ENCODE data around the gene NAV3.

Gene NAV3

GRCh38 chr12:77847060-77847541 lies 16.4 kb downstream of the NAV3 start:
- Histone ChIP-seq H2BK15ac (replicated peaks; ENCODE audit: low read depth) (no peak overlapping the region), H2AK5ac (ENCODE audit: low read length) (no peak overlapping the region), H3K79me2 (ENCODE audit: control insufficient read depth, insufficient read depth, low read length) (no peaks in the 10 kb centered on the region), H3K27me3 (ENCODE audit: insufficient read depth, low read length, poor library complexity) (no peaks in the 10 kb centered on the region), H3K4me1 (ENCODE audit: control insufficient read depth, low read depth, low read length) (no peaks in the 10 kb centered on the region), H3K4me2 (ENCODE audit: low read length) (no peak overlapping the region), H3K27ac (ENCODE audit: low read depth, low read length) (no peak overlapping the region), H3K4me3 (ENCODE audit: low read length) (no peak overlapping the region), H4K5ac (ENCODE audit: low read length) (no peak overlapping the region), H2BK5ac (ENCODE audit: low read length) (no peak overlapping the region), H3K56ac (ENCODE audit: low read length) (no peak overlapping the region), H2BK120ac (ENCODE audit: low read depth, low read length) (no peak overlapping the region), H3K36me3 (ENCODE audit: control insufficient read depth, insufficient read depth, low read length) (no peaks in the 10 kb centered on the region), H3K18ac (ENCODE audit: low read length) (no peak overlapping the region), H3K79me1 (ENCODE audit: low read length) (no peaks in the 10 kb centered on the region), H3K23ac (ENCODE audit: low read length) (no peak overlapping the region), H3K4ac (ENCODE audit: low read depth, low read length) (no peak overlapping the region), H4K8ac (ENCODE audit: low read depth, low read length) (no peak overlapping the region), H3K9ac (ENCODE audit: low read length) (no peak overlapping the region)
- WGBS (ENCODE audit: extremely low coverage, insufficient coverage, low lambda C conversion rate), result no CpG with 5 or more reads among the region's 2 CpGs
- peak; percentile 16 for DNase-seq

DNA sequence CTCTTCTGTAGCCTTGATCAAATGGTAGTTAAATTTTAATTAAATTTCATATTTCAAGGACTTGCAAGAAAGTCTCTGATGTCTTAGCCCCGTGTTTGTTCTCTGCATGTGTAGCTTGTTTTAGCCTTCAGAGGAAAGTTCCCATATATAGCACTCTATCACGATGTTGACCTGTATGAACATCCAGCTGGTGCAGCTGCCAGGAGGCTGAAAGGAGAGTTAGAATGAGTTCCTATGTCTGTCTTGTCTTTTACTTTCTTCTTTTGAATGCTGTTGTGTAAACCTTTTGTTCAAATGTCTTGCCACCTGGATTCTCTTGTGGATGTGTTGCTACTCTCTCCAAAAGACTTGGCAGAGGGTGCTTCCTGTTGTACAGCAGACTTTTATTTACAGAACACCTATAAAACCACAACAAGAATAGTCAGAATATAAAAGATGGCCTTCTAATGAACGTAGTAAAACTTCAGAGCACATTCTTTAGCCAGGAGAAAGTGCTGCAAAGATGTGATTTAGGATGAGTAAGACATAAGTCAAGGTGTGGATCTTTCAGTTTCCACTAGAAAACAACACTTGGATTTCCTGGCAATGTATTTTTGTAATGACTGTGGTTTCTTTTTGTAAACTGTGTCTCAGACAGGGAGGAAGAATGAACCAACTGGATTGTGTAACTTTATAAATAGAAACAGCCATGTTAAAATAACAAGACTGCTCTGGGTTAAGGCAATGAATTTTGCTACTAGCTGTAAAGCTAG lies 17.2 kb downstream of the NAV3 start:
- H3K79me2 ChIP-seq (ENCODE audit: control insufficient read depth, insufficient read depth, low read length), result no peaks in the 10 kb centered on the region
- no peak overlapping the region for H2AK5ac ChIP-seq (ENCODE audit: low read length)
- H3K18ac ChIP-seq (ENCODE audit: low read length), result no peak overlapping the region
- no peaks in the 10 kb centered on the region for H3K27me3 ChIP-seq (ENCODE audit: insufficient read depth, low read length, poor library complexity)
- H3K4ac ChIP-seq (ENCODE audit: low read depth, low read length), result no peak overlapping the region
- DNase-seq, result no peak
- H3K36me3 ChIP-seq (ENCODE audit: control insufficient read depth, insufficient read depth, low read length), result no peaks in the 10 kb centered on the region
- H4K5ac ChIP-seq (ENCODE audit: low read length), result no peak overlapping the region
- no peak overlapping the region for H3K27ac ChIP-seq (ENCODE audit: low read depth, low read length)
- no peak overlapping the region for H3K23ac ChIP-seq (ENCODE audit: low read length)
- no peak overlapping the region for H4K8ac ChIP-seq (ENCODE audit: low read depth, low read length)
- no CpG with 5 or more reads among the region's 3 CpGs for WGBS (ENCODE audit: extremely low coverage, insufficient coverage, low lambda C conversion rate)
- H3K79me1 ChIP-seq (ENCODE audit: low read length), result no peaks in the 10 kb centered on the region
- H3K4me2 ChIP-seq (ENCODE audit: low read length), result no peak overlapping the region
- no peak overlapping the region for H3K56ac ChIP-seq (ENCODE audit: low read length)
- H2BK120ac ChIP-seq (ENCODE audit: low read depth, low read length), result no peak overlapping the region
- H3K4me1 ChIP-seq (ENCODE audit: control insufficient read depth, low read depth, low read length), result no peaks in the 10 kb centered on the region
- H2BK5ac ChIP-seq (ENCODE audit: low read length), result no peak overlapping the region
- no peak overlapping the region for H3K9ac ChIP-seq (ENCODE audit: low read length)
- H3K4me3 ChIP-seq (ENCODE audit: low read length), result no peak overlapping the region
- H2BK15ac ChIP-seq (replicated peaks; ENCODE audit: low read depth), result no peak overlapping the region

- Histone ChIP-seq H3K36me3 (ENCODE audit: control insufficient read depth, insufficient read depth, low read length) (no peaks in the 10 kb centered on the region), H3K9ac (ENCODE audit: low read length) (no peak overlapping the region), H3K27ac (ENCODE audit: low read depth, low read length) (no peak overlapping the region), H2BK5ac (ENCODE audit: low read length) (no peak overlapping the region), H3K23ac (ENCODE audit: low read length) (no peak overlapping the region), H2BK120ac (ENCODE audit: low read depth, low read length) (no peak overlapping the region), H3K4me2 (ENCODE audit: low read length) (no peak overlapping the region), H3K79me2 (ENCODE audit: control insufficient read depth, insufficient read depth, low read length) (no peaks in the 10 kb centered on the region), H3K27me3 (ENCODE audit: insufficient read depth, low read length, poor library complexity) (no peaks in the 10 kb centered on the region), H3K4me3 (ENCODE audit: low read length) (no peak overlapping the region), H3K79me1 (ENCODE audit: low read length) (no peaks in the 10 kb centered on the region), H4K8ac (ENCODE audit: low read depth, low read length) (no peak overlapping the region), H2AK5ac (ENCODE audit: low read length) (no peak overlapping the region), H3K56ac (ENCODE audit: low read length) (no peak overlapping the region), H3K18ac (ENCODE audit: low read length) (no peak overlapping the region), H4K5ac (ENCODE audit: low read length) (no peak overlapping the region), H3K4me1 (ENCODE audit: control insufficient read depth, low read depth, low read length) (no peaks in the 10 kb centered on the region), H3K4ac (ENCODE audit: low read depth, low read length) (no peak overlapping the region), H2BK15ac (replicated peaks; ENCODE audit: low read depth) (no peak overlapping the region)
- WGBS (ENCODE audit: extremely low coverage, insufficient coverage, low lambda C conversion rate), result no CpG with 5 or more reads among the region's 2 CpGs
- no peak for DNase-seq
Measured at GRCh38 chr12:77850129-77850528, 19.4 kb downstream of the NAV3 start.

GRCh38 chr12:77850698-77851097 lies 20.0 kb downstream of the NAV3 start:
- Histone ChIP-seq H3K56ac (ENCODE audit: low read length) (no peak overlapping the region), H2AK5ac (ENCODE audit: low read length) (no peak overlapping the region), H4K5ac (ENCODE audit: low read length) (no peak overlapping the region), H3K4me1 (ENCODE audit: control insufficient read depth, low read depth, low read length) (no peaks in the 10 kb centered on the region), H3K79me1 (ENCODE audit: low read length) (no peaks in the 10 kb centered on the region), H2BK5ac (ENCODE audit: low read length) (no peak overlapping the region), H2BK15ac (replicated peaks; ENCODE audit: low read depth) (no peak overlapping the region), H3K23ac (ENCODE audit: low read length) (no peak overlapping the region), H3K4ac (ENCODE audit: low read depth, low read length) (no peak overlapping the region), H3K4me2 (ENCODE audit: low read length) (no peak overlapping the region), H3K9ac (ENCODE audit: low read length) (no peak overlapping the region), H2BK120ac (ENCODE audit: low read depth, low read length) (no peak overlapping the region), H3K18ac (ENCODE audit: low read length) (no peak overlapping the region), H3K36me3 (ENCODE audit: control insufficient read depth, insufficient read depth, low read length) (no peaks in the 10 kb centered on the region), H3K27ac (ENCODE audit: low read depth, low read length) (no peak overlapping the region), H3K27me3 (ENCODE audit: insufficient read depth, low read length, poor library complexity) (no peaks in the 10 kb centered on the region), H3K79me2 (ENCODE audit: control insufficient read depth, insufficient read depth, low read length) (no peaks in the 10 kb centered on the region), H3K4me3 (ENCODE audit: low read length) (no peak overlapping the region), H4K8ac (ENCODE audit: low read depth, low read length) (no peak overlapping the region)
- no CpG with 5 or more reads among the region's 2 CpGs for WGBS (ENCODE audit: extremely low coverage, insufficient coverage, low lambda C conversion rate)
- no peak for DNase-seq

DNA sequence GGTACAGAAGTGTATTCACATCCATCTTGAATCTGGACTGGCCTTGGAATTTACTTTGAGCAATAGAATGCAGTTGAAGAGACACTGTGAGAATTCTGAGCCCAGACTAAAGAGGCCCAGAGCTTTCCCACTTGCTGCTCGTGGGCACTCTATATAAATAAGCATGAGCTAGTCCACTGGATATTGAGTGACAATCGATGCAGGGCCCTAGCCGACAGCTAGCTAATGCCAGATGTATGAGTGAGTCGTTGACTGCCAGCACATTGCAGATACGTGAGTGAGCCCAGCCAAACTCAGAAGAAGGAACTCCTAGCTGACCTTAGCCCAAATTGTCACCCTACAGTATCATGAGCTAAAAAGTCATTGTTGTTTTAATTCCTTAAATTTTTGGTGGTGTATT lies 24.9 kb downstream of the NAV3 start:
- no peak overlapping the region for H3K18ac ChIP-seq (ENCODE audit: low read length)
- H3K4ac ChIP-seq (ENCODE audit: low read depth, low read length), result no peak overlapping the region
- H3K27ac ChIP-seq (ENCODE audit: low read depth, low read length), result no peak overlapping the region
- no peak overlapping the region for H3K56ac ChIP-seq (ENCODE audit: low read length)
- H3K4me1 ChIP-seq (ENCODE audit: control insufficient read depth, low read depth, low read length), result no peaks in the 10 kb centered on the region
- no peaks in the 10 kb centered on the region for H3K79me1 ChIP-seq (ENCODE audit: low read length)
- H2AK5ac ChIP-seq (ENCODE audit: low read length), result no peak overlapping the region
- no peak overlapping the region for H2BK15ac ChIP-seq (replicated peaks; ENCODE audit: low read depth)
- no peak for DNase-seq
- no CpG with 5 or more reads among the region's 5 CpGs for WGBS (ENCODE audit: extremely low coverage, insufficient coverage, low lambda C conversion rate)
- H3K4me2 ChIP-seq (ENCODE audit: low read length), result no peak overlapping the region
- no peaks in the 10 kb centered on the region for H3K36me3 ChIP-seq (ENCODE audit: control insufficient read depth, insufficient read depth, low read length)
- no peak overlapping the region for H4K8ac ChIP-seq (ENCODE audit: low read depth, low read length)
- no peak overlapping the region for H3K4me3 ChIP-seq (ENCODE audit: low read length)
- no peak overlapping the region for H2BK120ac ChIP-seq (ENCODE audit: low read depth, low read length)
- H3K23ac ChIP-seq (ENCODE audit: low read length), result no peak overlapping the region
- no peaks in the 10 kb centered on the region for H3K79me2 ChIP-seq (ENCODE audit: control insufficient read depth, insufficient read depth, low read length)
- no peaks in the 10 kb centered on the region for H3K27me3 ChIP-seq (ENCODE audit: insufficient read depth, low read length, poor library complexity)
- no peak overlapping the region for H3K9ac ChIP-seq (ENCODE audit: low read length)
- no peak overlapping the region for H2BK5ac ChIP-seq (ENCODE audit: low read length)
- H4K5ac ChIP-seq (ENCODE audit: low read length), result no peak overlapping the region

DNA sequence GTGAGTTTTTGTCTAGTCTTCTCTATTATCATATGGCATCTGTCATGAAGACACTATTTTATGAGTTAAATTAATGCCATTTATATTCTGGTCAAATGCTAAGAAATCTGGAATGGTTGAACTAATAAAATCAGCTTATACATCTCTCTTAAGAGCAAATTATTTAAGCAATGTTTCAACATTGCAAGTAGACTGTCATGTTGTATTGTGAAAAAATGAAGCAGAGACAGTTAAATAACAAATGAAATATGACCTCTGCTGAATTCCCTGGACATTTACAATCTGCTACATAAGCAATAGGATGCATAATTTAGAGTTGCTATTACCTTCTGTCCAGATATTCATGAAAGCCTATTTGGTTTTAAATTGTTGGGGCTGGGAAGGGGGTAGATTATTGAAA lies 30.6 kb downstream of the NAV3 start:
- Histone ChIP-seq H3K27ac (ENCODE audit: low read depth, low read length) (no peak overlapping the region), H3K4me2 (ENCODE audit: low read length) (no peak overlapping the region), H3K27me3 (ENCODE audit: insufficient read depth, low read length, poor library complexity) (no peaks in the 10 kb centered on the region), H4K8ac (ENCODE audit: low read depth, low read length) (no peak overlapping the region), H3K18ac (ENCODE audit: low read length) (no peak overlapping the region), H2AK5ac (ENCODE audit: low read length) (no peak overlapping the region), H4K5ac (ENCODE audit: low read length) (no peak overlapping the region), H3K4me1 (ENCODE audit: control insufficient read depth, low read depth, low read length) (no peaks in the 10 kb centered on the region), H2BK15ac (replicated peaks; ENCODE audit: low read depth) (no peak overlapping the region), H3K36me3 (ENCODE audit: control insufficient read depth, insufficient read depth, low read length) (no peaks in the 10 kb centered on the region), H3K23ac (ENCODE audit: low read length) (no peak overlapping the region), H3K4me3 (ENCODE audit: low read length) (no peak overlapping the region), H3K79me1 (ENCODE audit: low read length) (no peaks in the 10 kb centered on the region), H2BK120ac (ENCODE audit: low read depth, low read length) (no peak overlapping the region), H3K56ac (ENCODE audit: low read length) (no peak overlapping the region), H3K9ac (ENCODE audit: low read length) (no peak overlapping the region), H3K4ac (ENCODE audit: low read depth, low read length) (no peak overlapping the region), H3K79me2 (ENCODE audit: control insufficient read depth, insufficient read depth, low read length) (no peaks in the 10 kb centered on the region), H2BK5ac (ENCODE audit: low read length) (no peak overlapping the region)
- no peak for DNase-seq

Measured in mesendoderm (in vitro differentiated cells).